ENCODE data around the gene PCDHGB3.
"Not testable (repeated sequence)": the region's sequence is repeated elsewhere in the genome, so short reads cannot be mapped to it uniquely, and the experiment has no call there.

PCDHGB3 gene

DNA sequence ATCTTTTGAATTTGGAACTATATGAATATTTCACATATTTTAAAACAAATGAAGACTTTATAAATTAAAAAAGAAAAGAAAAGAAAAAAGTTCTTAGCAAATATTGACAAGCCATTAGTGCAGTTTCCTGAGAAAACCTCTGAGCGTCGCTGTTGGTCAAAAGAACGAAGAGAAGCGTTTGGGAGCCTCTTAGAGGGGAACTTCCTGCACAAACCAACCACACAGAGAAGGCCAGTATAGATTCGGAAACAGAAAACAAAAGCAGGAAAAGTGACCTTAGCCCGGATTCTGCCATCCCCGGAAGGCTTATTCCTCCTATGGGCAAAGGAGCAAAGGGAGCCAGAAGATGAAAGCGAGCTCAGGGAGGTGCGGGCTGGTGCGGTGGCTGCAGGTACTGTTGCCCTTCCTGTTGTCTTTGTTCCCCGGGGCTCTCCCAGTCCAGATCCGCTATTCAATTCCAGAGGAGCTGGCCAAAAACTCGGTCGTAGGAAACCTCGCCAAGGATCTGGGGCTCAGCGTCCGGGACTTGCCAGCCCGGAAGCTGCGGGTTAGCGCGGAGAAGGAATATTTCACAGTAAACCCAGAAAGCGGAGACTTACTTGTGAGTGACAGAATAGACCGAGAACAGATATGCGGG, 10.1 kb upstream of the PCDHGB3 start, which contains the start of gene PCDHGB2:
TSS of gene PCDHGB2 (plus strand) at position 205 of the 637 bp plus-strand sequence. CDS start at position 347, 142 bp downstream.
- DNase-seq: no peak

DNA sequence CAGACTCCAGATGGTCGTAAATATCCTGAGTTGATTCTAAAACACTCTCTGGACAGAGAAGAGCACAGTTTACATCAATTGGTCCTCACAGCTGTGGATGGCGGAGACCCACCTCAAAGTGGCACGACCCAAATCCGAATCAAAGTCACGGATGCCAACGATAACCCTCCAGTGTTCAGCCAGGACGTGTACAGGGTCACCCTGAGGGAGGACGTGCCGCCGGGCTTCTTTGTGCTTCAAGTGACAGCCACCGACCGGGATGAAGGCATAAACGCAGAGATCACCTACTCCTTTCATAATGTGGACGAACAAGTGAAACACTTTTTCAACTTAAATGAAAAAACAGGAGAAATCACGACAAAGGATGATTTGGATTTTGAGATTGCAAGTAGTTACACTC, 9.4 kb upstream of the PCDHGB3 start:
- DNase-seq: no peak

DNA sequence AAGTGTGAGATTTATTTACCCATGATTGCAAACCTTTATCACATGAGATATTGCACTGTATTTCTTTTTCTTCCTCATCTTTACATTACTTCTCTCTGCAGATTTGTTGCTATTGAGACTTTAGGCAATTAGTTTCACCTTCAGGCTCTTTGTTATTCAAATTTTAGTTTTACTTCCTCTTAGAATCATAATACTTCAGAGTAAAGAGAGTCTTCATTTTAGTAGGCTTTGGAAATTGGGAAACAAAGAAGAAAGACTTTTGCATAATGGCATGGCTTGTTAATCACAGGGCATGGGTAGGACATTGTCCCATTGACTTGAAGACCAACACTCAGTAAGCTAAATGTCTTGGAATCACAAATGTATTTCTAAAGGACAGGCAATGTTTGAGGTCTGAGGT, 7.3 kb upstream of the PCDHGB3 start:
- no peak for DNase-seq

DNA sequence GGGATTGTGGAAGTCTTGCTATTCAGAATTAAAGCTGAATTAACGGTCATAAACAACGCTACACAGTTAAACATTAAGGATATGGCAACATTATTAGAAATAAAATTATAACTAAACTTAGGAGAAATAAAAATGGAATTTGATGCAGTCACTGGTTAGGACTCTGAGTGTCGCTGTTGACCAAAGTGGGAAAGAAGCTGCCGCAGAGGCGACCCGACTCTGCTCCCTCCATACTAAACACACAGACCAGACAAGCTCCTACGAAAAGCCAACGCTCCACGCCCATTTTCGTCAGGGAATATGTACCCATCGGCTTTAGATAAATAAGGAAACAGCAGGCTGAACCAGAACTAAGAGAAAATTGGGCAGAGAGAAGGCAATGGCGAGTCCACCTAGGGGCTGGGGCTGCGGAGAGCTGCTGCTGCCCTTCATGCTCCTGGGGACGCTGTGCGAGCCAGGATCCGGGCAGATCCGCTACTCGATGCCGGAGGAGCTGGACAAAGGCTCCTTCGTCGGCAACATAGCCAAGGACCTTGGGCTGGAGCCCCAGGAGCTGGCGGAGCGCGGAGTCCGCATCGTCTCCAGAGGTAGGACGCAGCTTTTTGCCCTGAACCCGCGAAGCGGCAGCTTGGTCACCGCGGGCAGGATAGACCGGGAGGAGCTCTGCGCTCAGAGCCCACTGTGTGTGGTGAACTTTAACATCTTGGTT, 5.9 kb upstream of the PCDHGB3 start, which contains the start of gene PCDHGA5:
TSS of gene PCDHGA5 (plus strand) at position 211 of the 709 bp plus-strand sequence. CDS start at position 380, 169 bp downstream.
- no peak for DNase-seq

DNA sequence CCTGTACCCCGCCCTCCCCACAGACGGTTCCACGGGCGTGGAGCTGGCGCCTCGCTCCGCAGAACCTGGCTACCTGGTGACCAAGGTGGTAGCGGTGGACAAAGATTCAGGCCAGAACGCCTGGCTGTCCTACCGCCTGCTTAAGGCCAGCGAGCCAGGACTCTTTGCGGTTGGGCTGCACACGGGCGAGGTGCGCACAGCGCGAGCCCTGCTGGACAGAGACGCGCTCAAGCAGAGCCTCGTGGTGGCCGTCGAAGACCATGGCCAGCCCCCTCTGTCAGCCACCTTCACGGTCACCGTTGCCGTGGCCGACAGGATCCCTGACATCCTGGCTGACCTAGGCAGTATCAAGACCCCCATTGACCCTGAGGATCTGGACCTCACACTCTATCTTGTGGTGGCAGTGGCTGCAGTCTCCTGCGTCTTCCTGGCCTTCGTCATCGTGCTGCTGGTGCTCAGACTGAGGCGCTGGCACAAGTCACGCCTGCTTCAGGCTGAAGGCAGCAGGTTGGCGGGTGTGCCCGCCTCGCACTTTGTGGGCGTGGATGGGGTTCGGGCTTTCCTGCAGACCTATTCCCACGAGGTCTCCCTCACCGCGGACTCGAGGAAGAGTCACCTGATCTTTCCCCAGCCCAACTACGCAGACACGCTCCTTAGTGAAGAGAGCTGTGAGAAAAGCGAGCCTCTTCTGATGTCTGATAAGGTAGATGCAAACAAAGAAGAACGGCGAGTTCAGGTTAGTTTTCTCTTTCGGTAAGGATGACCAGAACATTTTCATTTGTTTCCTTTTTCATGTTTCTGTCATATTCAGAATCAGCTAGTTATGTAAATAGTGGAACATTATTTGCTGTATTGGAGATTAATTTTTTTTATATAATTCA, 3.8 kb upstream of the PCDHGB3 start:
- no peak for DNase-seq

DNA sequence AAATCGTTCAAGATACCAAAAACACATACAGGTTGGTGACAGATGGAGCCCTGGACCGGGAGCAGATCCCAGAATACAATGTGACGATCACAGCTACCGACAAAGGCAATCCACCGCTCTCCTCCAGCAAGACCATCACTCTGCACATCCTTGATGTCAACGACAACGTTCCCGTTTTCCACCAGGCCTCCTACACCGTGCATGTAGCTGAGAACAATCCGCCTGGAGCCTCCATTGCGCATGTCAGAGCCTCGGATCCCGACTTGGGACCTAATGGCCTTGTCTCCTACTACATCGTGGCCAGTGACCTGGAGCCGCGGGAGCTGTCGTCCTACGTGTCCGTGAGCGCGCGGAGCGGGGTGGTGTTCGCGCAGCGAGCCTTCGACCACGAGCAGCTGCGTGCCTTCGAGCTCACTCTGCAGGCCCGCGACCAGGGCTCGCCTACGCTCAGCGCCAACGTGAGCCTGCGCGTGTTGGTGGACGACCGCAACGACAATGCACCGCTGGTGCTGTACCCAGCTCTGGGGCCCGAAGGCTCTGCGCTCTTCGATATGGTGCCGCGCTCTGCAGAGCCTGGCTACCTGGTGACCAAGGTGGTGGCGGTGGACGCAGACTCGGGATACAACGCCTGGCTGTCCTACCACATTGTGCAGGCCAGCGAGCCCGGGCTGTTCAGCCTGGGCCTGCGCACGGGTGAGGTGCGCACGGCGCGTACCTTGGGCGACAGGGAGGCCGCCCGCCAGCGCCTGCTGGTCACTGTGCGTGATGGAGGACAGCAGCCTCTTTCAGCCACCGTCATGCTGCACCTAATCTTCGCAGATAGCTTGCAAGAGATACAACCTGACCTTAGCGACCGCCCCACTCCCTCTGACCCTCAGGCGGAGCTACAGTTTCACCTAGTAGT, 1.8 kb downstream of the PCDHGB3 start:
- DNase-seq: no peak

DNA sequence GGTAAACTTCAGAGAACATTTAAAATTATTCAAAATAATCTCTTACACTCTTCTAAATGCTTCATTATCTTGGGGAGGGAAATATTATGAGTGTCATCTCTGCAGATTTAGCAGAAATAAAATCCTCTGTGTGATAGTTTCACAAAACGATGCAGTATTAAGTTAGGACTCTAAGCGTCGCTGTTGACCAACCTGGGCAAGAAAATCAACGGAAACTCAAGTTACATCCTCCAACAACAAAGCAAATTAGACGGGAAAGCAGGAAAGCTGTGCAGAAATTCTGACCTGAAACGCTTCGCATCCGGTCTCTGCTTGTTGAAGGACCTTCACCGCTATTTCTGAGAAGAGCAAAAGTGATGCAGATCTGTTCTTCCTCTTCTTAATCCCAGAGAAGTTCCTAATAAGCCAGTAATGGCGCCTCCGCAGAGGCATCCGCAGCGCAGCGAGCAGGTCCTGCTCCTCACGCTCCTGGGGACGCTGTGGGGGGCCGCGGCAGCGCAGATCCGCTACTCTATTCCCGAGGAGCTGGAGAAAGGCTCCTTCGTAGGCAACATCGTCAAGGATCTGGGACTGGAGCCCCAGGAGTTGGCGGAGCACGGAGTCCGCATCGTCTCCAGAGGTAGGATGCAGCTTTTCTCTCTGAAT, 3.8 kb downstream of the PCDHGB3 start, which contains the start of gene PCDHGA6:
TSS of gene PCDHGA6 (plus strand) at position 219 of the 645 bp plus-strand sequence. CDS start at position 412, 193 bp downstream.
- DNase-seq: no peak

DNA sequence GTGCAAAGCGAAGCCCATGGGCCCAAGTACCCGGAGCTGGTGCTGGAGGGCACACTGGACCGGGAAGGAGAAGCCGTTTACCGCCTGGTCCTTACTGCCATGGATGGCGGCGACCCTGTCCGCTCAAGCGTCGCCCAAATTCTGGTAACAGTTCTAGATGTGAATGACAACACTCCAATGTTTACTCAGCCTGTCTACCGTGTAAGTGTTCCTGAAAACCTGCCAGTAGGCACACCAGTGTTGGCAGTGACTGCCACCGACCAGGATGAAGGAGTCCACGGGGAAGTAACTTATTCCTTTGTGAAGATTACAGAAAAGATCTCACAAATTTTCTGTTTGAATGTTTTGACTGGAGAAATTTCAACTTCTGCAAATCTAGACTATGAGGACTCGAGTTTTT, 4.6 kb downstream of the PCDHGB3 start:
- no peak for DNase-seq

DNA sequence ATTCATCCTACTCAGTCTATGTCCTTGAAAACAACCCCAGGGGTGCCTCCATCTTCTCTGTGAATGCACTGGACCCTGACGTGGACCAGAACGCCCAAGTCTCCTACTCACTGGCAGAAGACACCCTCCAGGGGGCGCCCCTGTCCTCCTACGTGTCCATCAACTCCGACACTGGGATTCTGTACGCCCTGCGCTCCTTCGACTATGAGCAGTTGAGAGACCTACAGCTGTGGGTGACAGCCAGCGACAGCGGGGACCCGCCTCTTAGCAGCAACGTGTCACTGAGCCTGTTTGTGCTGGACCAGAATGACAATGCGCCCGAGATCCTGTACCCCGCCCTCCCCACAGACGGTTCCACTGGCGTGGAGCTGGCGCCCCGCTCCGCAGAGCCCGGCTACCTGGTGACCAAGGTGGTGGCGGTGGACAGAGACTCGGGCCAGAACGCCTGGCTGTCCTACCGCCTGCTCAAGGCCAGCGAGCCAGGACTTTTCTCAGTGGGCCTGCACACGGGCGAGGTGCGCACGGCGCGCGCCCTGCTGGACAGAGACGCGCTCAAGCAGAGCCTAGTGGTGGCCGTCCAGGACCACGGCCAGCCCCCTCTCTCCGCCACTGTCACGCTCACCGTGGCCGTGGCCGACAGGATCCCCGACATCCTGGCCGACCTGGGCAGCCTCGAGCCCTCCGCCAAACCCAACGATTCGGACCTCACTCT, 5.6 kb downstream of the PCDHGB3 start:
- DNase-seq: not testable (repeated sequence)

DNA sequence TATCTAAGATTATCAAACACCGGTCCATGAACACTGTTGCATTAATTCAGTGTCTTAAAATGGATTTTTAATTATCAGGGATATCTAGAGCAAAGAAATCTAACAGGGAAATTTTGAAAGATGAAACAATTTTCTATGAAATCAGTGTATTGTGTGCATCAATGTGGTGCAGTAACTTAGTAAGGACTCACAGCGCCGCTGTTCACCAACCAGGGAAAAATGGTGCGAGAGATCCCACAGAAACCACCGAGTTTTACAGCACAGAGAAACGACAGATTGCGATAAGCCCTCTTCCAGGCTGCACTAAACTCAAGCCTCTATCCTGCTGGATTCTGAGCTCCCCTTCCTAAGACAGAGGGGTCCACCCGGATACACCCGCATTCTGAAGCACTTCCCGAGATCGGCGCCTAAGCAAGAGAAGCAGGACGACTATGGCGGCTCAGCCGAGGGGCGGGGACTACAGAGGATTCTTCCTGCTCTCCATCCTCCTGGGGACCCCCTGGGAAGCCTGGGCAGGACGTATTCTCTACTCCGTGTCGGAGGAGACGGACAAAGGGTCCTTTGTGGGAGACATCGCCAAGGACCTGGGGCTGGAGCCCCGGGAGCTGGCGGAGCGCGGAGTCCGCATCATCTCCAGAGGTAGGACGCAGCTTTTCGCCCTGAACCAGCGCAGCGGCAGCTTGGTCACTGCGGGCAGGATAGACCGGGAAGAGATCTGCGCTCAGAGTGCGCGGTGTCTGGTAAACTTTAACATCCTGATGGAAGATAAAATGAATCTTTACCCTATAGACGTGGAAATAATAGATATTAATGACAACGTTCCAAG, 12.6 kb downstream of the PCDHGB3 start, which contains the start of gene PCDHGA7:
TSS of gene PCDHGA7 (plus strand) at position 274 of the 826 bp plus-strand sequence. CDS start at position 432, 158 bp downstream.
- DNase-seq: no peak

DNA sequence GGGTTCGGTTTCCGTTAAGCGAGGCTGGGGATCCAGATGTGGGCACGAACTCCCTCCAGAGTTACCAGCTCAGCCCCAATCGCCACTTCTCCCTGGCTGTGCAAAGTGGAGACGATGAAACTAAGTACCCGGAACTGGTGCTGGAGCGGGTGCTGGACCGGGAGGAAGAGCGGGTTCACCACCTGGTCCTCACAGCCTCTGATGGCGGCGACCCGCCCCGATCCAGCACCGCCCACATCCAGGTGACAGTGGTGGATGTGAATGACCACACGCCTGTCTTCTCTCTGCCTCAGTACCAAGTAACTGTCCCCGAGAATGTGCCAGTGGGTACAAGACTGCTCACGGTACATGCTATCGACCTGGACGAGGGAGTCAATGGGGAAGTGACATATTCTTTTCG, 13.3 kb downstream of the PCDHGB3 start:
- DNase-seq: no peak

DNA sequence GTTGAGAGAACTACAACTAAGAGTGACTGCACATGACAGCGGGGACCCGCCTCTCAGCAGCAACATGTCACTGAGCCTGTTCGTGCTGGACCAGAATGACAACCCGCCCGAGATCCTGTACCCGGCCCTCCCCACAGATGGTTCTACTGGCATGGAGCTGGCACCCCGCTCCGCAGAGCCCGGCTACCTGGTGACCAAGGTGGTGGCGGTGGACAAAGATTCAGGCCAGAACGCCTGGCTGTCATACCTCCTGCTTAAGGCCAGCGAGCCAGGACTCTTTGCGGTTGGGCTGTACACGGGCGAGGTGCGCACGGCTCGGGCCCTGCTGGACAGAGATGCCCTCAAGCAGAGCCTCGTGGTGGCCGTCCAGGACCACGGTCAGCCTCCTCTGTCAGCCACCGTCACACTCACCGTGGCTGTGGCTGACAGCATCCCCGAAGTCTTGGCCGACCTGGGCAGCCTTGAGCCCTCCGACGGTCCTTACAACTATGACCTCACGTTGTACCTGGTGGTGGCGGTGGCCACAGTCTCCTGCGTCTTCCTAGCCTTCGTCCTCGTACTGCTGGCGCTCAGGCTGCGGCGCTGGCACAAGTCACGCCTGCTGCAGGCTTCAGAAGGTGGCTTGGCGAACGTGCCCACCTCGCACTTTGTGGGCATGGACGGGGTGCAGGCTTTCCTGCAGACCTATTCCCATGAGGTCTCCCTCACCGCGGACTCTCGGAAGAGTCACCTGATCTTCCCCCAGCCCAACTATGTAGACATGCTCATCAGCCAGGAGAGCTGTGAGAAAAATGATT, 14.6 kb downstream of the PCDHGB3 start:
- DNase-seq: no peak

DNA sequence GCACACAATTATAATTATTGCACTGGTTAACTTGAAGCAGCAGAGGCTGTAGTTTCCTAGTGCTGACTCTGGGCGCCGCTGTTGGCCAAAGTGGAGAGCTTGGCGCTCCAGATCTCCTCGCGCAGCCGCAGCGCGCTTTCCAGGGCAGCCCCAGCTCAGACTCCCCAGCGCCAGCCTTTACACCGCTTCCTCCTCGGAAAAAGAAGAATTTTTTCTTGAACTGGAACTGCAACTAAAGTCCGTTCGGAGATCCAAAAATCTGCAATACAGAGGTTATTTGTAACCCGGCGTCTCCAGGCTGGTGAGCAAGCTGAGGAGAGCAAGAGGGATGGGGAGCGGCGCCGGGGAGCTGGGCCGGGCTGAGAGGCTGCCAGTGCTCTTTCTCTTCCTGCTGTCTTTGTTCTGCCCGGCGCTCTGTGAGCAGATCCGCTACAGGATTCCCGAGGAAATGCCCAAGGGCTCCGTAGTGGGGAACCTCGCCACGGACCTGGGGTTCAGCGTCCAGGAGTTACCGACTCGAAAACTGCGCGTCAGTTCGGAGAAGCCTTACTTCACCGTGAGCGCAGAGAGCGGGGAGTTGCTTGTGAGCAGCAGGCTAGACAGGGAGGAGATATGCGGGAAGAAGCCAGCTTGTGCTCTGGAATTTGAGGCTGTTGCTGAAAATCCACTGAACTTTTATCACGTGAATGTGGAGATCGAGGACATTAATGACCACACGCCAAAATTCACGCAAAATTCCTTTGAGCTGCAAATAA, 17.7 kb downstream of the PCDHGB3 start, which contains the start of gene PCDHGB4:
TSS of gene PCDHGB4 (plus strand) at position 142 of the 755 bp plus-strand sequence. CDS start at position 329, 187 bp downstream.
- not testable (repeated sequence) for DNase-seq

DNA sequence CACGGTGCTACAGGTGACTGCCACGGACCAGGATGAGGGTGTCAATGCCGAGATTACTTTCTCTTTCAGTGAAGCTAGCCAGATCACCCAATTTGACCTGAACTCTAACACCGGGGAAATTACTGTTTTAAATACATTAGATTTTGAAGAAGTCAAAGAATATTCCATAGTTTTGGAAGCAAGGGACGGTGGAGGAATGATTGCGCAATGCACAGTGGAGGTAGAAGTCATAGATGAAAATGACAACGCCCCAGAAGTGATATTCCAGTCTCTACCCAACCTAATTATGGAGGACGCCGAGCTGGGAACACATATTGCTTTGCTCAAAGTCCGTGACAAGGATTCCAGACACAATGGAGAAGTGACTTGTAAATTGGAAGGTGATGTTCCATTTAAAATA, 18.6 kb downstream of the PCDHGB3 start:
- no peak for DNase-seq

DNA sequence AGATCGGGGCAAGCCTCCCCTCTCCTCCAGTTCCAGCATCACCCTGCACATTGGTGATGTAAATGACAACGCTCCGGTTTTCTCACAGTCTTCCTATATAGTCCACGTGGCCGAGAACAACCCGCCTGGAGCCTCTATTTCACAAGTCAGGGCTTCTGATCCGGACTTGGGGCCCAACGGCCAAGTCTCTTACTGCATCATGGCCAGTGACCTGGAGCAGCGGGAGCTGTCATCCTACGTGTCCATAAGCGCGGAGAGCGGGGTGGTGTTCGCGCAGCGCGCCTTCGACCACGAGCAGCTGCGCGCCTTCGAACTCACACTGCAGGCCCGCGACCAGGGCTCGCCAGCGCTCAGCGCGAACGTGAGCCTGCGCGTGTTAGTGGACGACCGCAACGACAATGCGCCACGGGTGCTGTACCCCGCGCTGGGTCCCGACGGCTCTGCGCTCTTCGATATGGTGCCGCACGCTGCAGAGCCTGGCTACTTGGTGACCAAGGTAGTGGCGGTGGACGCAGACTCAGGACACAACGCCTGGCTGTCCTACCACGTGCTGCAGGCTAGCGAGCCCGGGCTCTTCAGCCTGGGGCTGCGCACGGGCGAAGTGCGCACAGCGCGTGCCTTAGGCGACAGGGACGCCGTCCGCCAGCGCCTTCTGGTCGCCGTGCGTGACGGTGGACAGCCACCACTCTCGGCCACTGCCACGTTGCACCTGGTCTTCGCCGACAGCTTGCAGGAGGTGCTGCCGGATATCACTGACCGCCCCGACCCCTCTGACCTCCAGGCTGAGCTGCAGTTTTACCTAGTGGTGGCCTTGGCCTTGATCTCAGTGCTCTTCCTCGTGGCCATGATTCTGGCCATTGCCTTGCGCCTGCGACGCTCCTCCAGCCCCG, 19.4 kb downstream of the PCDHGB3 start:
- no peak for DNase-seq

DNA sequence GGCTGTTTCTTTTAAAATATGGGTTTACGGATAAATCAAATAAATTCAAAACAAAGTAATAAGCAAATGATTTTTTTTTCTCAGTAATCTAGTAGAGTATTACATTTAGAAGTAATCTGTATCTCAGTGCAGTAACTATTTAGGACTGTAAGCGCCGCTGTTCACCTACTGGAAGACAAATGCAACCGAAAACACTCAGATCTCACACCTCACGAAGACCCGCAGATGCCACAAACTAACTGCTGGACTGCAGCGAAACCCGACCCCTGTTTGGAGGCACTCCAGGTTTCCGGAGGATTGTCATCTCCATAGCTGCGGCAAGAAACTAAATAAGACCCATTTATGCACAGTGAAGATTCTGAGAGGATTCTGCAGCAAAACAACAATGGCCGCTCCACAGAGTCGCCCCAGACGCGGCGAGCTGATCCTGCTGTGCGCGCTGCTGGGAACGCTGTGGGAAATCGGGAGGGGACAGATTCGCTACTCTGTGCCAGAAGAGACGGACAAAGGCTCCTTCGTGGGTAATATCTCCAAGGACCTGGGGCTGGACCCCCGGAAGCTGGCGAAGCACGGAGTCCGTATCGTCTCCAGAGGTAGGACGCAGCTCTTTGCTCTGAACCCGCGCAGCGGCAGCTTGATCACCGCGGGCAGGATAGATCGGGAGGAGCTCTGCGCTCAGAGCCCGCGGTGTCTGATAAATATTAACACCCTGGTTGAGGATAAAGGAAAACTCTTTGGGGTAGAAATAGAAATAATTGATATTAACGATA, 22.6 kb downstream of the PCDHGB3 start, which contains the start of gene PCDHGA8:
TSS of gene PCDHGA8 (plus strand) at position 205 of the 770 bp plus-strand sequence. CDS start at position 386, 181 bp downstream.
- DNase-seq: no peak
